ENCODE data around the gene ADAMTS4. TPM values are rescaled to one million over a fixed set of nuclear protein-coding genes. Genes with fewer than 3 reads are reported as not detected.

The ADAMTS4 gene, protein sequence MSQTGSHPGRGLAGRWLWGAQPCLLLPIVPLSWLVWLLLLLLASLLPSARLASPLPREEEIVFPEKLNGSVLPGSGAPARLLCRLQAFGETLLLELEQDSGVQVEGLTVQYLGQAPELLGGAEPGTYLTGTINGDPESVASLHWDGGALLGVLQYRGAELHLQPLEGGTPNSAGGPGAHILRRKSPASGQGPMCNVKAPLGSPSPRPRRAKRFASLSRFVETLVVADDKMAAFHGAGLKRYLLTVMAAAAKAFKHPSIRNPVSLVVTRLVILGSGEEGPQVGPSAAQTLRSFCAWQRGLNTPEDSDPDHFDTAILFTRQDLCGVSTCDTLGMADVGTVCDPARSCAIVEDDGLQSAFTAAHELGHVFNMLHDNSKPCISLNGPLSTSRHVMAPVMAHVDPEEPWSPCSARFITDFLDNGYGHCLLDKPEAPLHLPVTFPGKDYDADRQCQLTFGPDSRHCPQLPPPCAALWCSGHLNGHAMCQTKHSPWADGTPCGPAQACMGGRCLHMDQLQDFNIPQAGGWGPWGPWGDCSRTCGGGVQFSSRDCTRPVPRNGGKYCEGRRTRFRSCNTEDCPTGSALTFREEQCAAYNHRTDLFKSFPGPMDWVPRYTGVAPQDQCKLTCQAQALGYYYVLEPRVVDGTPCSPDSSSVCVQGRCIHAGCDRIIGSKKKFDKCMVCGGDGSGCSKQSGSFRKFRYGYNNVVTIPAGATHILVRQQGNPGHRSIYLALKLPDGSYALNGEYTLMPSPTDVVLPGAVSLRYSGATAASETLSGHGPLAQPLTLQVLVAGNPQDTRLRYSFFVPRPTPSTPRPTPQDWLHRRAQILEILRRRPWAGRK
- total RNA-seq (2022; extraction: Qiagen RNA extraction; ENCODE audit: low read depth): not detected in 5 replicates

DNA sequence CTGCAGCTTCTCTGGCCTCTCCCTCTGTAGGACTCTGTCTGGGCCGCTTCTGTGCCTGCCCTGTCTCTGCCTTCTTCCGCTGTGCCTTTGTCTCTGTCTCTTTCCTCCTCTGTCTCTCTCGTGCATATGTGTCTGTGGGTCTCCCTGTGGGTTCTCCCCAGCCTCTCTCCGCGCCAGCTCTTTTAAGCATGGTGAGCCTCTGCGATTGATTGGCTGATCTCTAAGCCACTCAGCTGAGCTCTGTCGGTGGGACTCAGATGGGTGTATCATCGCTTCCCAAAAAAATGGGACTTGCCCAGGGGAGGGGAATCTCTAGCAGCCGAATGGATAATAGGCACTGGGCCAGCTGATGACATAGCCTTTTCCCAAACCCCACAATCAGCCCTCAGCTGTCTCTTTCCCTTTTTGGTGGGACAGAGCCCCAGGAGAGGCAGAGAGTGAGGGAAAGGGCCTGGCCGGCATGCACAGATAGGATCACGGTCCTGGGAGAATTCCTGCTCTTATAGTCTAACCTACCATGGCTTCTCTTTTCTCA is at the start of gene ADAMTS4:
Gene ADAMTS4 (minus strand): TSS at position 158 of the 535 bp plus-strand sequence. CDS start 427 bp downstream, outside the sequence.

DNA sequence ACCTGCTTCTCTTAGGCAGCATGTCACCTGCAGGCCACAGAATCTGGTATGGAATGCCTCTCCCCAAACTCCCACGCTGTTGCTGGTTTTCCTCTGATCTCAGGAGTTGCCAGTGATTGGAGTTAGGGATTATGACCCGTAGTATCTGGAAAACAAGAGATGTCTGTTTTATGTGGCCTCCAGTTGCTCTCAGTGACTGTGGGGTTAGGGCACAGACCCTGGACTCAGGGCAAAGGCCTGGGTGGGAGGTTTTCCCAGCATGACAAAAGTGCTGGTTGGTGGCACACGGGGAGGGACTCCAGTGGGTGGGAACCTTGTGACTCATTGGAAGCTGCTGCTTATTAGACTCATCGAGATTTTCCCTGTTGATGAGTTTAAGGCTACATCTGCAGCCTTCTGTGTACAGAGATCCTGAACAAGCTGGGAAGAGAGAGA is 39.2 kb upstream of the ADAMTS4 start, which contains the start of gene NR1I3:
Gene NR1I3 (minus strand): TSS at position 165 of the 435 bp plus-strand sequence. CDS start 1,638 bp downstream, outside the sequence.

DNA sequence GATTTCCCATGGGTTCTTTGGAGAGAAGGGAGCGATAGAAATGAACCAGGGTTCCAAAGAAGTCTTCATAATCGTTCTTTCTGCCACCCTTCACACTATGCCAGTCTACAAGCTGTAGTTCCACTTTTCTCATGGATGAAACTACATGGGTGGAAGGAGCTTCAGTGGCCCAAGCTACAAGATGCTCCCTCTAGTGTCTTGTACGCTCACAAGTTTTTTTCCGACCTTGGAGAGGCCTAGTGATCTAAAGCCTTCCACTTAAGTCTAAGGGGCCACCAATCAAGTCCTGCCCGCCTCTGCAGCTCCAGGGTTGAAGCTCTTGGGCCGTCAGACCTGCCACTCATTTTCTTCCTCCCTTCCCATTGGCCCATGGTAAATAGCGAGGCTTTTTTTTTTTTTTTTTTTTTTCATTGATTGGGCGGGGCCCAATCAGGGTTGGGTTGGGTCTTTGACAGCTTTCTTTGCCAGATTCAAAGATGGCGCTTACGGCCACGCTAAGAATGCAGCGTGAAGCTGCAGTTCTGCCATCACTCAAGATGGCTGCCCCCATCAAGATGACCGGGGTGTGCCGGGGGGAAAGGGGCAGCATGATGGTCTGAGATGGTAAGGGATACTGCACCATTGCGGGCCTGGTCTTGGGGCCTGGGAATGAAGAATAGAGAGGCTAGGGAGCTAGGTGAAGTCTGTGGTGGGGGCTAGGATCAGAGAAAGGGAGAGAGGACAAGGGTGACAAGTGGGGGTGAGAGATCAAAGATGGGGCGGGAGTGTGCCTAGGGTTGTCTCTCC is 26.9 kb upstream of the ADAMTS4 start, which contains the start of gene TOMM40L:
Gene TOMM40L (plus strand): TSS at position 527 of the 786 bp plus-strand sequence. CDS start 430 bp downstream, outside the sequence.

DNA sequence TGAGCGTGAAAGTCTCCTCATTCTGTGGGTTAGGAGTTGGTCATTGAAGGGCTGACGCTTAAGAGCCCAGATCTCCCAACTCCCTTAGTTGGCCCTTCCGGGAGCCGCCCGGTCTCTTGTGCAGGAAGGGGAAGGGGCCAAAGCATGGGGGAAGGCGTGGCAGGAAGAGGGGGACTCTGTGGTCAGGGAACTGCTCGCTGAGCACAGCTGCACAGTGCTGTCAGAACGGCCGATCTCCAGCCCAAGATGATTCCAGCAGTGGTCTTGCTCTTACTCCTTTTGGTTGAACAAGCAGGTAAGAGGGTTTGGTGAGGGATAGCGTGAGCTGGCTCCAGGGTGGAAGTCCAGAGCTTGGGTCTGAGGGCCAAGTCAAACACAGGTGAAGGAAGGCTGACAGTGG is 16.2 kb upstream of the ADAMTS4 start, which contains the start of gene FCER1G:
Gene FCER1G (plus strand): TSS at position 220 of the 400 bp plus-strand sequence. CDS start 27 bp downstream, at position 247.

DNA sequence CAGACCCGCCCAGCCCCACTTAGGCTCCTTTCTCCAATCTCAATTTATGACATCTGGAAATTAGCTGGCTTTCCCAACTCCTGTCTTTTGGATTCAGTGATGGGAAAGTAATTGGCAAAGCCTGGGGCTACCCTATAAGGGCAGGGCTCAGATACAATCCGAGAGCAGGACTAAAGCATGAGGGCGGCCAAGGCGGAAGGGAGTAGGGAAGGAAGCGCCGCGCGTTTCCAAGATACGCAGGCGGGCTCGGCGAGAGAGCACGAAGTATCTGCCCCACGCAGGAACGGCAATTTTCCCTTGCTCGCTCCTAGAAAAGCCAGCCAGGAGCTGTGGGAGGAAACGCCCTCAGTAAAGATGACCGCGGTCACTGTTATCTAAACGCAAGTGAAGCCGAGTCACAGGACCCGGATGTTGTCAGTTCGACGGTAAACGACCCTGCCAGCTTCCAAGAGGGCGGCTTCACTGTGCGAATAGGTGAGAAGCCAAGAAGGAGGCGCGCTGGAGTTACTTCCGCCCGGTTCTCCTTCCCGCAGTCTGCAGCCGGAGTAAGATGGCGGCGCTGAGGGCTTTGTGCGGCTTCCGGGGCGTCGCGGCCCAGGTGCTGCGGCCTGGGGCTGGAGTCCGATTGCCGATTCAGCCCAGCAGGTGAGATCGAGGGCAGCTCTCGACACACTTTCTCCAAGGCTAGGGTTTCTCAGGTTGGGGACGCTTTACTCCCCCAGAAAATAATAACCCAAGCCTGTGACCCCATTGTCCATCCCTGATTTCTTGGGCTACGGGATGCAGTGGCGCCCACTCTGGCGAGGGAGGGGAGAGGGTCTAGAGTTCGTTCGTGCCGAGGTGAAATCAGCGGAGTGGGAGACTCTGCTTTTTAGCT is 3.2 kb upstream of the ADAMTS4 start, which contains the start of gene NDUFS2:
Gene NDUFS2 (plus strand): TSS at position 532 of the 877 bp plus-strand sequence. CDS start 19 bp downstream, at position 551.

DNA sequence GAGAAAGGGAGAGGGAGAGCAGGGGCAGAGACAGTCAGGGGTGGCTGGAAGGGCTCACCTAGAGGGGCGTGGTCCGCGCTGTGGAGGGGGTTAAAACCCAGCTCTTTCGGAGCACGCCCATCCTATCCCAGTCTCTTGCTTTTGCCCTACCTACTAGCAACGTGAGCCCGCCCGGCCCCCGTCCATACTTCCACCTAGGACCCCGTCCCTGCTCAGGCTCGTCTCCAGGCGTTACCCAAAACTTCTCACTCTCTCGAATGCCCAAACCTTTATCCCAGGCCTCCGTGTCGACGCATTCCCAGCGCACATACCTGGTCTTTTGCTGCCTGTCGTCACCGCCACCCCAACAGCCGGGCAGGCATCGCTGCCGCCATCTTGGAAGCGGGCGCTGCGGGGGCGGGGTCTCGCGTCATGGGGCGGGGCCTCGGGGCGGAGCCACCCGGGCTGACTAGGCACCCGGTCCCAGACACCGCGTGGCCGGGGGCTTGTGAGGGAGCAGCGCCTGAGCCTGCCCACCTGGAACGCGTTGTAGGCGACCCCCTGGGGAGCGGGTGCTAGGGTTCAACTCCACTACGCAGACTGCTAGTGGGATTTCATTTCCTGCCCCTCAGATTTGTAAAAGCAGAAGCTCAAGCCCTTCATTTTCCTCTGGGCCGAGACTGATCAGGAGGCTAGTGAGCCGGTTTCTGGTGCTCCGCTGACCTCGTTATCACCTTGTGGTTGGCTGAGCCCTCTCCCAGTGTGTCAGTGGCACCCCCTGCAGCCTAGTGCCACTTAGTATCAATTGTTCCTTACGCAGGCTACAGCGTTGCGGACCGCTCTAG is 21.5 kb downstream of the ADAMTS4 start, which contains the start of gene B4GALT3:
Gene B4GALT3 (minus strand): TSS at position 396 of the 824 bp plus-strand sequence. CDS start 1,447 bp downstream, outside the sequence.

DNA sequence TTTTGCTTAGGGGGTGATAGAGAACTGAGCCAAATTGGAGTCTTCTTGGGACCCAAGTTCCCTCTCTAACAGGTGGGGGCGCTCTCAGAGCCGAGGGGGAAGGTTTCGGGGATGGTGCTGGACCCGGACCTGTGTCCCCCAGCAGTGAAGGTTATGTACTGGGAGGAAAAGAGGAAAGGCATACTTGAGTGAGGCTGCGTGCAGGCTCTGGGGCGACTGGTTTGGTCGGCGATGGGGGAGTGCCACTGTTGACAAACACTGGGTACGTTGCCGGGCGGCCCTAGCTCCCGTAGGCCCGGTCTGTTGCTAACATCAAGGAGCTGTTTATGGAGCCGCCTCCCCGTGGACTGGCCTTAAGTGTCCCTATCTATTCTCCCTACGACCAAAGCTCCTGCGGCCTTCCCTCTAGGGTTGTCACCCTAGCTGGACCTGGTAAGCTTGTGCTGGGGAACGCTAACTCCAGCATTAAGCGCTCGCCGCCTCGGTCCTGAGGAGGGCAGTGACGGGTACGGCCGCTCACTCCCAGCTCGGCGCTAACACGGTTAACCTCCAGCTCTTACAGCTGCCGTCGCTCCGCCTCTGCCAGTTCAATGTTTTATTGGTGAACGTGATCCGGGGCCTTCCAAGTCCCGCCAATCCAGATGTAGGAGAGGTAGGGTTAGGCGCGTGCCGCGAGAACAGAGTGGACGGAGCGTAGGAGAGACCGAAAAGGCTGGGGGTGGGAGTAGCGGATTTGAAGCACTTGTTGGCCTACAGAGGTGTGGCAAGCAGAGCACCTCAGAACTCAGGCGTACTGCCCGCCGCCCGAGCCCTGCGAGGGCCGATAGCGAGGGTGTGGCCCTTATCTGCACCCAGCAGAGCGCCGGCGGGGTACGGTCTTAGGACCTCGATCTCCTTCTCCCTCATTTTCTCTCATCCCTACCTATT is 32.8 kb downstream of the ADAMTS4 start, which contains the start of gene PPOX:
Gene PPOX (plus strand): TSS at position 685 of the 927 bp plus-strand sequence. CDS start 422 bp downstream, outside the sequence.

DNA sequence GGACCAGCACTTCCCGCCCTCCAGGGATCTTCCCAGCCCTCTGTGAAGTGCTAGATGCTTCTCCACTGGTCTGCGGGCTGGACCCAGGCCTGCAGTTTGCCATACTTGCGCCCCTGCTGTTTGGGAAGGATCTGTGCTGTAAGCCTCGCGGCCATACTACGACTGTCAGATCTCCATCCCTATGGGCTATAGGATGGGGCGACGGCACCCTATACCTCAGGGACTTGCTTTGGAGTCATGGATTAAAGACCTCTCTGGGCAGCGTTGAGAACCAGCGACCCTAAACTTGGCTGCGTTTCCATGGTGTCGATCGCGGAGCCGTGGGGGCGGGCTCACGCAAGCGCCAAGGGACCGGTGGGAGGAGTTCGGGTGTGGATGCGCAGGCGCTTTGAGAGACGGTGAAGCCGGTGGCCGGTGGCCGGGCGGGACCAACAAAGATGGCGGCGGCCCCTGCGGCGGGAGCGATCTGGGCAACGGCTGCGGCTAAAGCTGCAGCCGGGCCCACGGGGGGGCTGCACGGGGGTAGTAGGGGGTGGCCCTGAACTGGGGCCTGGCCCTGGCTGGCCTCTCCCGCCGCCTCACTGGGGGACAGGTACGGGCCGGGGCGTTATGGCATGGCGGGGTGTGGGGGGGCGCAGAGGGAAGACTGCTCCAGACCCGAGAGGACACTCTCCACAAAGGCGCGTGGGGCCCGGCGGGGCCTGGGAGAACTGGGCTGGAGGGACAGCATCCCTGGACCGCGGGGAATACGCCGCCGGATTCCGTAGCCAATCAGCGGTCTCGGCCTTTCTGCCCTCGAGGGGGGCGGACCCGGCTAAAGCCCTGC is 39.6 kb downstream of the ADAMTS4 start, which contains the start of gene USP21:
Gene USP21 (plus strand): TSS at position 414 of the 826 bp plus-strand sequence. CDS start 1,141 bp downstream, outside the sequence.

DNA sequence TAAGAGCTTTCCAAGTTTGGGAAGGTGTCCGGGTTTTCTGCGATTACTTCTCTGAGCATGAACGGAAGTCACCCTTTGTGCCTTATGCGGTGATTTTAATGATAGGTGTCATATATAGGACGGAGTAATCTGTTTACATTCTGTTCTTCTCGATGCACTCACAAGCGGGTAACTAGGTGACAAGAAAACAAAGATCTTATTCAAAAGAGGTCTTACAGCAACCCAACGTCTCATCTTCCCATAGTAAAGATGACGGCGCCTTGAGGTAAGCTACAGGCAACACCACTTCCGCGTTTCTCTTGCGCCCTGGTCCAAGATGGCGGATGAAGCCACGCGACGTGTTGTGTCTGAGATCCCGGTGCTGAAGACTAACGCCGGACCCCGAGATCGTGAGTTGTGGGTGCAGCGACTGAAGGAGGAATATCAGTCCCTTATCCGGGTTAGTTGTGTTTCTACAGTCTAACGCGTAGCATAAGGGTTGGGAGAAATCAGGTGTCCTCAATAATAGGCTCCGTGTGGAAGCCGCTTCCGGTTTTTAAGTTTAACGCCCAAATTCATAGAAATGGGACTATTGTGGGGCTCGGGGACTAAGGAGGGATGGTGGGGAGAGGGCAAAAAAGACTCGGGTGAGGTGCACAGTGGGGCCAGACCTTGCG is 45.0 kb downstream of the ADAMTS4 start, which contains the start of gene UFC1:
Gene UFC1 (plus strand): TSS at position 297 of the 656 bp plus-strand sequence. CDS start 20 bp downstream, at position 317.

Other genes with a start within 250 kb of the ADAMTS4 start
- gene ITLN2, start 244.2 kb downstream of the ADAMTS4 start, total RNA-seq (2022; extraction: Qiagen RNA extraction; ENCODE audit: low read depth): 0.14 to 0.30 TPM (median 0.14 TPM) in 3 of 5 replicates, not detected in the others
- gene F11R, start 177.9 kb downstream of the ADAMTS4 start, total RNA-seq (2022; extraction: Qiagen RNA extraction; ENCODE audit: low read depth): 45.4 to 56.7 TPM (median 50.6 TPM) in 5 replicates
- gene TSTD1, start 160.1 kb downstream of the ADAMTS4 start, total RNA-seq (2022; extraction: Qiagen RNA extraction; ENCODE audit: low read depth): 0.21 to 0.46 TPM (median 0.24 TPM) in 3 of 5 replicates, not detected in the others
- gene USF1, start 153.1 kb downstream of the ADAMTS4 start, total RNA-seq (2022; extraction: Qiagen RNA extraction; ENCODE audit: low read depth): 48.5 to 57.3 TPM (median 53.1 TPM) in 5 replicates
- gene ARHGAP30, start 129.2 kb downstream of the ADAMTS4 start, total RNA-seq (2022; extraction: Qiagen RNA extraction; ENCODE audit: low read depth): 0.06 to 0.13 TPM (median 0.10 TPM) in 5 replicates
- gene NECTIN4, start 109.5 kb downstream of the ADAMTS4 start, total RNA-seq (2022; extraction: Qiagen RNA extraction; ENCODE audit: low read depth): 1.3 to 1.9 TPM (median 1.7 TPM) in 5 replicates
- 1.6 to 1.7 TPM (median 1.7 TPM) in 5 replicates for gene KLHDC9, start 100.7 kb downstream of the ADAMTS4 start, total RNA-seq (2022; extraction: Qiagen RNA extraction; ENCODE audit: low read depth)
- gene PFDN2, start 81.0 kb downstream of the ADAMTS4 start, total RNA-seq (2022; extraction: Qiagen RNA extraction; ENCODE audit: low read depth): 113 to 124 TPM (median 120 TPM) in 5 replicates
- gene NIT1, start 80.9 kb downstream of the ADAMTS4 start, total RNA-seq (2022; extraction: Qiagen RNA extraction; ENCODE audit: low read depth): 26.6 to 33.0 TPM (median 31.3 TPM) in 5 replicates
- 25.0 to 32.8 TPM (median 29.9 TPM) in 5 replicates for gene DEDD, start 66.4 kb downstream of the ADAMTS4 start, total RNA-seq (2022; extraction: Qiagen RNA extraction; ENCODE audit: low read depth)
- 87.3 to 130 TPM (median 91.1 TPM) in 5 replicates for gene UFC1, start 45.1 kb downstream of the ADAMTS4 start, total RNA-seq (2022; extraction: Qiagen RNA extraction; ENCODE audit: low read depth)
- gene USP21, start 39.6 kb downstream of the ADAMTS4 start, total RNA-seq (2022; extraction: Qiagen RNA extraction; ENCODE audit: low read depth): 15.4 to 27.5 TPM (median 23.2 TPM) in 5 replicates
- 11.6 to 17.2 TPM (median 15.2 TPM) in 5 replicates for gene PPOX, start 32.6 kb downstream of the ADAMTS4 start, total RNA-seq (2022; extraction: Qiagen RNA extraction; ENCODE audit: low read depth)
- gene B4GALT3, start 21.5 kb downstream of the ADAMTS4 start, total RNA-seq (2022; extraction: Qiagen RNA extraction; ENCODE audit: low read depth): 26.9 to 33.2 TPM (median 29.5 TPM) in 5 replicates
- 76.9 to 109 TPM (median 79.7 TPM) in 5 replicates for gene NDUFS2, start 3.3 kb upstream of the ADAMTS4 start, total RNA-seq (2022; extraction: Qiagen RNA extraction; ENCODE audit: low read depth)
- 0.33 TPM in 1 of 5 replicates, not detected in the others for gene FCER1G, start 16.2 kb upstream of the ADAMTS4 start, total RNA-seq (2022; extraction: Qiagen RNA extraction; ENCODE audit: low read depth)
- not detected in 5 replicates for gene APOA2, start 24.6 kb upstream of the ADAMTS4 start, total RNA-seq (2022; extraction: Qiagen RNA extraction; ENCODE audit: low read depth)
- 10.1 to 11.5 TPM (median 11.0 TPM) in 5 replicates for gene TOMM40L, start 27.0 kb upstream of the ADAMTS4 start, total RNA-seq (2022; extraction: Qiagen RNA extraction; ENCODE audit: low read depth)
- gene NR1I3, start 39.1 kb upstream of the ADAMTS4 start, total RNA-seq (2022; extraction: Qiagen RNA extraction; ENCODE audit: low read depth): 0.21 TPM in 1 of 5 replicates, not detected in the others
- gene PCP4L1, start 59.7 kb upstream of the ADAMTS4 start, total RNA-seq (2022; extraction: Qiagen RNA extraction; ENCODE audit: low read depth): 0.06 to 0.10 TPM (median 0.08 TPM) in 3 of 5 replicates, not detected in the others
- gene MPZ, start 110.9 kb upstream of the ADAMTS4 start, total RNA-seq (2022; extraction: Qiagen RNA extraction; ENCODE audit: low read depth): 0.20 to 0.36 TPM (median 0.26 TPM) in 4 of 5 replicates, not detected in the other
- 238 to 268 TPM (median 252 TPM) in 5 replicates for gene SDHC, start 115.3 kb upstream of the ADAMTS4 start, total RNA-seq (2022; extraction: Qiagen RNA extraction; ENCODE audit: low read depth)
- gene CFAP126, start 168.8 kb upstream of the ADAMTS4 start, total RNA-seq (2022; extraction: Qiagen RNA extraction; ENCODE audit: low read depth): 0.17 TPM in 1 of 5 replicates, not detected in the others

All from A549 treated with DMSO at 1 μM for 4 hours (cell line).